ENCODE results near the gene EPB41L2.

The EPB41L2 gene

DNA sequence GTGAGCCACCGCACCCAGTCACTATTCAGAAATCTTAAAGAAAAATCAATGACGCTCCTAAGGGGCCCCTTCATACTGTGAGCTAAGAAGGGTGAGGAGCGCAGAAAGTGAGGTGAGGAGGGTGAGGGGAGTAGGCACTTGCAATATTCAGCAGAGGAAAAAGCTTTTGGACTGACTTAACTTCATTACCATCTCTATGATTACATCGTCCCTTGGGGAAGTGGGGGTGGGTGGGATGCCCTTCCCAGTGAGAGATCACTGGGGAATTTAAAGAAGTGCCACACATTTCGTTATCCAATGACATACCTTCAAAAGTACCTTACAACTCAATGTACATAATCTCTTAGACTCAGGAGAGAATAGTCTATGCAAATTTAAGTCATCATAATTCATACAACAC is 189.3 kb downstream of the EPB41L2 start:
- DNase-seq (ENCODE audit: low read depth in 2 of 2, low spot score in 1 of 2) = no peak

DNA sequence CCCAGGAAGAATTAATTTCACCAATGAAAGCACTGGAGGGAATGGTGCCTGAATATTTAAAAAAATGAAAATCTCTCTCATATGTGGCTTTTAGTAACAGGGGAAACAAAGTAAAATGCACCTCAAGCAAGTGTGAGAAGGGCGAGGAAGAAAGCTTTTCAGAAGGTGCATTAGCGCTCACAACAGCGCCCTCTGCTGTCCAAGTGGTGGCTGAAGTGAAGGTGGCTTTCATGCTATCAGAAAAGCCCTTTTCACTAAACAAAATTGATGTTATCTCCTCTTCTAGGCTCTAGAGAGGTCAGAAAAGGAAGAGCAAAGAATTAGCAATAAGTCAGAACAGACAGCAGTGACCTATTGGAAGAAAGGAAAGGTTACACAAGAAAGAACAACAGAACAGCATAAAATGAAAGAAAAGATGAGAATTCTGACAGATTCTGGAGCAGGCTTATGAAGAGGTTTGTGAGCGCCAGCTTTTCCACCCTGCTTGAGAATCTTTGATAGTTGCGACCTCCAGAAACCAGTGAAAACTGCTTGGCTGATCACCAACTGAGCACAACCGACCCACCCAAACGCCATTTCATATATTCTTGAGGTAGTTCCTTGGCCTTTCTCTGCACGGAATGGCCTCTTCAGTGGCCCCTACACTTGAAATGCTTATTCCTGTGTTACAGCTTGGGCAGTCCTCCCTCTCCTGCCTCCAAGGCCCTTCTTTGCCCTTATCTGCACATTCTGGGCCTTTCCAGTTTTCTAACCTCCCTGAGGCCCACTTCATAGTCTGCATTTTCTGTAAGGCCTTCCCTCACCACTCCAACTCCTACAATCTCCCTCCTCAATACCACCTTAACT is 190.6 kb downstream of the EPB41L2 start:
- peak; percentile 41 to 56 for DNase-seq (ENCODE audit: low read depth in 2 of 2, low spot score in 1 of 2)

- no peak for DNase-seq (ENCODE audit: low read depth in 2 of 2, low spot score in 1 of 2)
Observed at GRCh38 chr6:130870179-130870880, 192.7 kb downstream of the EPB41L2 start.

DNA sequence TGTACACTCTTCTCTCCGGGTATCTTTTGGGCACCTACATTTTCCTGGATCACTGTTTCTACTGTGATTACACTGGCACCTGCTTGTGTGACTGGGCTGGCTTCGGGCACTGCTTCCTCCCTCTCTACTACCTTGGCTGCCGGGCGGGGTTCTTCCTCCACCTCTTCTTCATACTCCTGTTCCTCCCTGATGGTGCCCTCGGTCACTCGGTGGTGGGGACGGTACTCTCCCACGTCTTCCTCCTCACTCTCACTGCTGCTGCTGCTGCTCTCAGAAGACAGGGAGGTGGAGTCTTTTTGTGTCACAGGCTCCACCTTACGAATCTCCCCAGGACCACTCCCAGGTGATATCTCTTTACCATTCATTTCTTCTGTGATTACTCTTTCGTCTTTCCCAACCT is 193.4 kb downstream of the EPB41L2 start:
- DNase-seq (ENCODE audit: low read depth in 2 of 2, low spot score in 1 of 2) = no peak

DNA sequence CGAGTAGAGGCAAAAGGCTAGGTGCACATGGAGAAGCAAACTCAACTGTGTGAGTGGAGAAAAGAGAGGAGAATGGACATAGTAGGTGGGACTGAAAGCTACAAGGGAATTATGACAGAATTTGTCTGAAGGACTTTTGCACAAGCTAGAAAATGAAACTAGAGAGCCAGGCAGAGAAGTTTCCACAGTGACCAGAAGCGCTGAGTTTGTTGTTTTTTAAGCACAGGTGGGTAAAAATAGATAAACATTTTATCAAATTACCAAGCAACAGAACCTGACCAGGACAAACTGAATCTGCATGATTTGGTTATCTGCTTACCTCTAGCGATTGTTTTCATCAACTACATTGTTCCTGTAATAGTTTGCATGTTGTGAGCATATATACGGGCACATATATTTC is 197.3 kb downstream of the EPB41L2 start:
- no peak for DNase-seq (ENCODE audit: low read depth in 2 of 2, low spot score in 1 of 2)

GRCh38 chr6:130864344-130864743 is 198.7 kb downstream of the EPB41L2 start:
- no peak for DNase-seq (ENCODE audit: low read depth in 2 of 2, low spot score in 1 of 2)

- DNase-seq (ENCODE audit: low read depth in 2 of 2, low spot score in 1 of 2) = no peak
Observed at GRCh38 chr6:130863415-130864230, 199.4 kb downstream of the EPB41L2 start.

DNA sequence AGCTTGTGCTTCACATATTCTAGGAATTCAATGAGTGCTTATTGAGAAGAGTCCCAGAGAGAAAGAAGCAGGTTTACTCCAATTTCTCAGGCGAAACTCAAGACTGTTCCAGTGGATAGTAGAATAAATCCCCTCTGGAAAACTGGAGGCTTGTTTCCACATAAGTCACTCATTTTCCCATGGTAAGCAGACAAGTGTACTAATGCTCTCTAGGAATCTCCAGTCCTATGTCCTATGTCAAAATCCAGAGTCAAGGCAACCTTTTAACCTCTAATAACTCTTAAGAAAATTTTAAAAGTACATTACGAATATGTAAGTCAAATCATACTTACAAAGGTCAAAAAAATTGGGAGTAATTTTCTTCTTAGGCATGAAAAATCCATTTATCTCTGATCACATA is 200.7 kb downstream of the EPB41L2 start:
- DNase-seq (ENCODE audit: low read depth in 2 of 2, low spot score in 1 of 2) = no peak

GRCh38 chr6:130859161-130859867 is 203.7 kb downstream of the EPB41L2 start:
- DNase-seq (ENCODE audit: low read depth in 2 of 2, low spot score in 1 of 2) = no peak

DNA sequence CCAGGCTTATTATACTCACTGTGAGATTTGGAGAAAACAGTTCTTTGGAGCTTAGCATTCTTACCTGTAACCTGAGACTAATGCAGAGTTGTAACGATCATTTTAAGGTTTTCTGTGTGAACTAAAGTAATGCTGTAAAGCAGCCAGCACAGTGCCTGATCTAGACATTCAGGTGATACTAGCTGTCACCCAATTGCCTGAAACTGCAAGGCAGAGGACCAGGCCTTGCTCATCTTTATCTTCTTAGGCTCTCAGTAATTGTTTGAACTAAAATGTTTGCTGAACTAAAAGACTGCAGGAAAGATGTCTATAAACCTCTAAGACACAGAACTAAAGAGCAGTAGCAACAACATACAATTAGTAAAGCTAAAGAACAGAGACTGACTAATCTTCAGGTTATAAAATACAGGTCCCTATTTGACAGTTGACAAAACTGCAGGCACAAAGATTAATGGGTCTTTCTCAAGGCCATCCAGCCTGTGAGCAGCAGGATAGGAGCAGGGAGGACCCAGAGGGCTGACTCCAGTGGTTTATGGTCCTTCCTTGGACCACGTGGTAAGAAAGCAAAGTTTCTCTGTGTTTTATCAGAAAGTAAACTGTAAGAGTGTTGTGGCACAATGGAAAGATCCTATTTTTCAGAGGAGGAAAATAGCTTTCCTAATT is 204.4 kb downstream of the EPB41L2 start:
- no peak for DNase-seq (ENCODE audit: low read depth in 2 of 2, low spot score in 1 of 2)

GRCh38 chr6:130858054-130858453 is 205.0 kb downstream of the EPB41L2 start:
- no peak for DNase-seq (ENCODE audit: low read depth in 2 of 2, low spot score in 1 of 2)

DNA sequence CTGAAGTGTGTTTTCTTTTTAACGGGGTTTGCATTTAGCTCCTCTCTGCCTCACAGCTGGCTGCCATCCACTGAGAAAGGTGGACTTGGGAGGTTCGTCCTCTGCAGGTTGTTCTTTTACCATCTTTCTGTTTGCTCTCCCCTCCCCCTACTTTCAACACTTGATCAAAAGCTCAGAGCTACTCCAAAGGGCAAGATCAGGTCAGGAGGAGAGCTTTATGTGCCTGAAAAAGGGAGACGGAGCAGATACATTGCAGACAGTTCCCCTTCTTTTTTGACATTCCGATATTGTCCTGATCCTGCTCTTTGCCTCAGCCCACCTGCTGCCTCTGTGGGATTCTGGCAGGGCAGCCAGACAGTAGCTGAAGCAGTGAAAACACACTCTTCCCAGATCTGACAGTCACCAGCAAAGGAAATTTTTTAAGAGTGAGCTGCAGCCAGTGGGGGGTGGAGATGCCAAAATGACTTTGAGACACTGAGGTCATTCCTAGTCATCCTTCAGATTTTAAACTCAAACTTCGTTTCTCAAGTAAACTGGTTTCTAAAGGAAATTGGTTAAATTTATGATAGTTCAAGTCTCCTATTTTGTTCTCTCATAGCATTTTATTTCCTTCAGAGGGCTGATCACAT is 209.4 kb downstream of the EPB41L2 start:
- no peak for DNase-seq (ENCODE audit: low read depth in 2 of 2, low spot score in 1 of 2)

GRCh38 chr6:130852844-130853554 is 210.0 kb downstream of the EPB41L2 start:
- no peak for DNase-seq (ENCODE audit: low read depth in 2 of 2, low spot score in 1 of 2)

DNA sequence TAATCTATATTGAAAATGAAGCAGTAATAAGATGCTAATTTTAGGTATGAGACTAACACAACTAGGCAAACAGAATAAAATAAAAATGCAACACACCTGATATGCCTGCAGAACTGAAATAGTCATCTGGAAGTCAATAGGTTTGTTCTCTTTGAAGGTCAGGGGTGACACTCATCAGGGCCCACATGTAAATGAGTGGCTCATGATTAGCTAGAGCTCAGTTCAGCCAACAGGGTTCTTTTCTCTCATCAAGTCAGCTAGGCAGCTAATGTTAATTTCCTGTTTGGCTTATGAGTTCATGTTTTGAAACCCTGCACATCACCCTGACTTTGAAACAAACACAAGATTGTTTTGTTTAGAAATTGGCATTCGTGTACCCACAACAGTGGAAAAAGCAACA is 212.0 kb downstream of the EPB41L2 start:
- no peak for DNase-seq (ENCODE audit: low read depth in 2 of 2, low spot score in 1 of 2)

DNA sequence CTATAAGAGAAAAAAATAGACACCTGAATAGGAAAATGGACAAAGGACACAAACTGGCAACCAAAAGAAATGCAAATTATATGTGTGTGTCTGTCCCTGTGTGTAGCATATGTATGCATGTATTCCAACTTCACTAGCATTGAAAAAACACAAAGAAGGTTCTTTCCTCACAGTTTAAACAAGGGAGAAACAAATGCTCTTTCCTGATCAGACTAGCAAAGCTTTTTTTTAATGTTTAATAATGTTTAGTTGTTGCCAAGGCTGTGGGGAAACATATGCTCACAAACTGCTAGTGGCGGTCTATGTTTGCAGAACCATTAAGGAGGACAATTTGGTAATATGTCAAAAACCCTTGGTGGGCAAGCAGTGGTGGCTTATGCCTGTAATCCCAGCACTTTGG is 213.5 kb downstream of the EPB41L2 start:
- DNase-seq (ENCODE audit: low read depth in 2 of 2, low spot score in 1 of 2) = no peak

DNA sequence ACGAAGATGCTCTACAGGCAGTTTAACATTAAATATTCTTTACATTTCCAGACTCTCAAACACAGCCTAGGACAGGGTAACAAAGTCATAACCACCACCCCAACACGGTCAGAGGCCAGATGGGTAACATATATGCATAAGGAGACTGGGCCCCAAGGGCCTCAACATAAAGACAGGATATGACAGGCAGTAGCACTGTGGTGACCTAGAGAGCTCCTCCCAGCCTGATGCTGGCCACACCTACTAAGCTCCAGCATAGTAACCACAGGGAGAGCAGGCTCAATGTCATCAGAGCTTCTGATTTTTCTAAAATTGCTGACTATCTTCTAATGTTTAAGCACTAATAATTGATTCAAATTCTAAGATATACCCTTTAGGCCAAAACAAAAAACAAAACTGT is 214.1 kb downstream of the EPB41L2 start:
- DNase-seq (ENCODE audit: low read depth in 2 of 2, low spot score in 1 of 2) = no peak

- DNase-seq (ENCODE audit: low read depth in 2 of 2, low spot score in 1 of 2) = no peak
Observed at GRCh38 chr6:130847001-130847910, 215.8 kb downstream of the EPB41L2 start.

GRCh38 chr6:130846501-130846900 is 216.5 kb downstream of the EPB41L2 start:
- DNase-seq (ENCODE audit: low read depth in 2 of 2, low spot score in 1 of 2) = no peak
